Retina (tissue), 1 donor: ENCODE data around the gene USP14.

Source experiments
- DNase-seq: peaks from one replicate; pipeline ENCODE4 v3.0.0-alpha.2; 2016

Gene USP14

DNA sequence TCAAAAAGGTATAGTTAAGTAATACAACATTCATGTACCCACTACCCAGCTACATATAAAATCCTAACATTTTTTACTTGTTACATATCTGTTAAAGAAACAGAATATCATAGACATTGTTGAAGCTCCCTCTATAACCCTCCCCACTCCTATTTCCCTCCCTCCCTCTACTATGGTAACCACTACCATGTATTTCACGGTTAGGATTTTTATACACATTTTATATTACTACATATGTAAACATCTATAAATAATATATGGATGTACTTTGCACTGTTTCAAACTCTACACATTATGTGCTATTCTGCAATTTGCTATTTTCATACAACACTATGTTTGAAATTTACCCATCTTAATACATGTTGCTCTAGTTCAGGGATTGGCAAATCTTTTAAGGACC is 73.2 kb downstream of the USP14 start:
- no peak for DNase-seq

DNA sequence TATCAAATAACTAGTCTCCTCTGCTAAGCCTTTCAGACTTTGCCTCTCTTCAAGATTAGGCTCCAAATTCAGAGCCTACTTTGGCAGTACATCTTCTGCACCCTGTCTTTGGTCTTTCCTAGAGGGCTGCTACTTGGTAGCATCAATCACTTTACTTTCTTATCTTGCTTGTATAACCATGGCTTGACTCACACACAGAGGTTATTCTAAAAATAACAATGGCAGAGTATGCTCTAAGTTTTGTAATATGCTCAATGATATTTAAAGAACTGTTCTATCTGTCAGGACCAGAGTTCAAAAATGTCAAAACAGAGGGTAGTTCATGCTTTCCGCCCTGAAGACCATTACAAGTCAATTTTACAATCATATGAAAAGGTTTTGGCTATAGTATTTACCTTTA is 81.8 kb downstream of the USP14 start:
- no peak for DNase-seq

DNA sequence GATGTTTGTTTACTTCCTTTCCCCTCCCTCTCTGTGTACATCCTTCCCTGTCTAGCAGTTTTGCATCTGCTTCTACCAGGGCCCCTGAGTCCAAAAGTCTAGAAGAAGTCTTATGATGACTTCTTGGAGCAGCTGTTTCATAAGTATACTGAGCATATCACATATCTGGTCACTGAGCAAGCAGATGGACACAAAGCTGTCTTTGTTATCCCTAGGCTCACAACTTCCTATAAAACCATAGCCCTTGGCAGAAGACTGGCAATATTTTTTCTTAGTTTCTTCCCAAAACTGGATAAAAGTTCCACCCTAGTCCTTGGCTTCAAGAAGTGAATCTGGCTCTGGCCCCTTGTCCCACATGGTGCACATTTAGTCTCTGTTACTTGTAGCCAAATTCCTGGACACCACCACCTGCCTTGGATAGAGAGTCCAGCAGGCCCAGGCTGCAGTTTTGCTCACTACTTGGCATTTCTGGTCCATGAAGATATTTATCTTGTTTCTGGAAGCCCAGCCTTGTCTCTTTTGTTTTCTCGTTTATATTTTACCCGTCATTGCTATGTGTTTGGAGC is 87.0 kb downstream of the USP14 start:
- DNase-seq: no peak

DNA sequence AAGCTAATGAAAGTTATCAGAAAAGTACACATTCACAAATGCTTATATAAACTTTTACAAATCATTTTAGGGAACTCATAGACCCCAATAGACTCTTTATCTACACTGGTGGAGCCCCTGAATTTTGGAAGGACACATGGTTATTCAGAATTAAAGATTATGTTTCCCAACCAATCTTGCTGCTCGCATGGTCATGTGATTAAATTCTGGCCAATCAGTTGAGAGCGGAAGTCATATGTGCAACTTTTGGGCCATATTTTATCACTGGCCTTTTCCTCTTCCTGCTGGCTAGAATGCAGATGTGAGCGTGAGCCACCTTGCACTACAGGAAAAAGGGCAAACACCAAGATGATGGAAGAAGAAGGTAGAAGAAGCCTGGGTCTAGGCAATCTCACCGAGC is 89.7 kb downstream of the USP14 start:
- DNase-seq: no peak

DNA sequence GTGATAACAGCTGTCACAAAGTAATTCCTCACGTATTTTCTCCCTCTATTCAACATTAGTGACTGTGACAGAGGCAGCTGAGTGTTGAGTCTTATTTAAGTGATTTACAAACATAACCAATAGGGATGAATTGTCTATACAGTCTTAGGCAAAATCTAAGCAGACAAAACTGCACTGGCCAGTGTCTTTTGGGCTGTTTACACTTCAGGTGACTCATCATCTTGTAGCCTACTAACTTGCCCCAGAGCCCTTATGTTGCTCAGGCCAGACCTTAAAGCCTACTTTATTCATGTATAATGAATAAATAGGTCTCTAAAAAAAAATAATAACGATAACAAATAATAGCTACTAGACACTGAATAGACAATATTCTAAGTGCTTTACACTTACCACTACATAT is 92.3 kb downstream of the USP14 start:
- DNase-seq: no peak

DNA sequence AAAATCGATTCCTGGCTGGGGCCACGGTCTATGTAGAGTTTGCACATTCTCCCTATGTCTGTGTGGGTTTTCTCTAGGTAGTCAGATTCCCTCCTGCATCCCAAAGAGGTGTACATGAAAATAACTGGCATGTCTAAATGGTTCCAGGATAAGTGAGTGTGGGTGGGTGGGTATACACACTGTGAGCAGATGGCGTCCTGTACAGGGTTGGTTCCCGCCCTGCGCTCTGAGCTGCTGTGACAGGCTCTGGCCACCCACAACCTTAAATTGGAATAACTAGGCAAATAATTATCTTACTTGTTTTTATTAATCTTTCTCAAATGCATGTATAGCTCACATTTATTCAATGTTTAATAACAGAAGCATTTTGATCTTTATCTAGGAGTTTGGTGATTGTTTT is 93.2 kb downstream of the USP14 start:
- DNase-seq: no peak

DNA sequence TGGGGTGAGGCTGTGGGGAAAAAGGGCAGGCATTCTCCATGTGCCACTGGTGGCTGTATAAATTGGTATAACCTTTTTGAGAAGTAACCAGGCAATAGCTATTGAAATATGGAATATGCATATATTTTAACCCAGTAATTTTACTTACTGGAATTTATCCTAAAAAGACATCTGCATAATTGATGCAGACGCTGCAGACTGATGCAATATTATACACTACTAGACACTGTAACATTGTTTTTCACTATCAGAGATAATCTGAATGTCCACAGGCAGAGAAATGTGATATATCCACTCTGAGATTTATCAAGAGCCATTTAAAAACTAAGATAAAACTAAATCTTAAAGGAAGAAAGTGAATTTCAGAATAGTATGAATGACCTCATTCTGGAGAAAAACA is 94.8 kb downstream of the USP14 start:
- DNase-seq: no peak

DNA sequence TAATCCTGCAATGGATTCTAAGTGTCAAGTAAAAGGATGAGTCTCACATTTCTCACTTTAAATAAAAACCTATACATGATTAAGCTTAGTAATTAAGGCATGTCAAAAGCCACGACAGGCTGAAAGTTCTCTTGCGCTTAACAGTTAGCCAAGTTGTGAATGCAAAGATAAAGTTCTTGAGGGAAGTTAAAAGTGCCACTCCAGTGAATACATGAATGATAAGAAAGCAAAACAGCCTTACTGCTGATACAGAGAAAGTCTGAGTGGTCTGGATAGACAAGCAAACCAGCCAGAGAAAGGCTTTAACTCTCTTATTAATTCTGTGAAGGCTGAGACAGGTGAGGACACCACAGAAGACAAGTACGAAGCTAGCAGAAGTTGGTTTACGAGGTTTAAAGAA is 96.8 kb downstream of the USP14 start:
- no peak for DNase-seq

DNA sequence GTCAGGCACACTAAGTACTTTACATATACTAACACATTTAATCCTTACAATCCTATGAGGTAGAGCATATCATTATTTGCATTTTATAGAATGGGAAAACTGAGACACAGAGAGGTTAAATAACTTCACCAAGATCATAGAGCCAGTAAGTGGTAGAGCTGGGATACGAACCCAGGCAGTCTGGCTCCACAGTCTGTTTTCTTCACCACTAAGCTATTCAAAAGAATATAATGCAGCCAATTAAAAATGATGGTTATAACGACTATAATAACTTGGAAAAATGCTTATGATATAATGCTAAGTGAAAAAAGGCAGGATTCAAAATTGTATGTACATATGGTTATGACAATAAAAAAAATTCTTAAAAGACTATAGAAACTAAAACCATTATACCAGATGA is 102.2 kb downstream of the USP14 start:
- DNase-seq: no peak

DNA sequence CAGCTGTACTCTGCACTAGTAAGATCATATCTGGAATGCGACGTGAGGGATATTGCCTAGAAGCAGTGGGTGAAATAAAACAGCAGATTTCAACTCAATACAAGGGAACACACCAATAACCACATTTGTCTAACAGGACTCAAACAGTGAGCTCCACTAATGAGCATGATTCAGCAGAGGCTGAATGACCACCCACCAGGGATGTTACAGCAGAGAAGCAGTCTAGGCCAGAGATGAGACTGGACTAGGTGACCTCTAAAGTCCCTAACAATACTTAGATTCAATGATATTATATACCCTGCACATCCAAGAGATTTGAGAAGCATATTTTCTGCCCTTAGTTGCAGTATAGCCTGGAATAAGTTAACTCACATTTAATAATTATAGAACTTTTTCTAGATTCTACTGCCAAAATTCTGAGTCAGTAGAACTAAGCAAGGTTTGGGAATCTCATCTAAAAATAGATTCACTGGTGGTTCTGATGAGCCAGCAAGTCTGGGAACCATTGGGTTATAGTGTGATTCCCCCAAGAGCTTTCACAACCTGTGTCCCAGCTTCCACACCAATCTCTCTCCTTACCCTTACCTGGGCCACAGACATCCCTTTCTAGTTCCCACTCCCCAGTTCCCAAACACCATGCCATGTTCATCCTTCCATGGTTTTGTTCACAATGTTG is 103.2 kb downstream of the USP14 start:
- DNase-seq: no peak
